Astrocyte (in vitro differentiated cells and primary cell): ENCODE measurements around the gene KRT7.

Experiments used
- EZH2 ChIP-seq: IDR thresholded peaks from 2 replicates; pipeline ENCODE4 v1.6.1; 2012; ENCODE audit warnings: mild to moderate bottlenecking, low read length, inconsistent platforms; ENCODE audit not compliant: insufficient read depth
- TF ChIP-seq, protein P1 (sequence below): IDR thresholded peaks from 2 replicates; pipeline ENCODE4 v1.5.1; 2011; ENCODE audit warnings: low read depth, mild to moderate bottlenecking, inconsistent platforms, low read length, moderate library complexity; ENCODE audit not compliant: insufficient read depth

DNA sequence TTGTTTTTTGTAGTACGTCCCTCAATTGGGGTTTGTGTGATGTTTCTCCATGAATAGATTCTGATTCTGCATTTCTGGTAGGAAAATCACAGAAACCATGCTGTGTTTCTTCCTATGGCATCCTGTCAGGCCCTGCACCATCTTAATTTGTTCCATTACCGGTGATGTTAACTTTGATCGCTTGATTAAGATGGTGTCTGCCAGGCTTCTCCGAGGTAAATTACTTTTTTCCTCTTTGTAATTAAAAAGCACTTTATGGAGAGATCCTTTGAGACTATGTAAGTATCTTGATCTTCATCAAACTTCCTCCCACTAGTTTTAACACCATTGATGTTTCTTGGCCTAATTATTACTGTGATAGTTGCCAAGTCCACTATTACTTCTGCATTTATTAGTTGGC lies 15.0 kb upstream of the KRT7 start:
- TF ChIP-seq, protein P1, sequence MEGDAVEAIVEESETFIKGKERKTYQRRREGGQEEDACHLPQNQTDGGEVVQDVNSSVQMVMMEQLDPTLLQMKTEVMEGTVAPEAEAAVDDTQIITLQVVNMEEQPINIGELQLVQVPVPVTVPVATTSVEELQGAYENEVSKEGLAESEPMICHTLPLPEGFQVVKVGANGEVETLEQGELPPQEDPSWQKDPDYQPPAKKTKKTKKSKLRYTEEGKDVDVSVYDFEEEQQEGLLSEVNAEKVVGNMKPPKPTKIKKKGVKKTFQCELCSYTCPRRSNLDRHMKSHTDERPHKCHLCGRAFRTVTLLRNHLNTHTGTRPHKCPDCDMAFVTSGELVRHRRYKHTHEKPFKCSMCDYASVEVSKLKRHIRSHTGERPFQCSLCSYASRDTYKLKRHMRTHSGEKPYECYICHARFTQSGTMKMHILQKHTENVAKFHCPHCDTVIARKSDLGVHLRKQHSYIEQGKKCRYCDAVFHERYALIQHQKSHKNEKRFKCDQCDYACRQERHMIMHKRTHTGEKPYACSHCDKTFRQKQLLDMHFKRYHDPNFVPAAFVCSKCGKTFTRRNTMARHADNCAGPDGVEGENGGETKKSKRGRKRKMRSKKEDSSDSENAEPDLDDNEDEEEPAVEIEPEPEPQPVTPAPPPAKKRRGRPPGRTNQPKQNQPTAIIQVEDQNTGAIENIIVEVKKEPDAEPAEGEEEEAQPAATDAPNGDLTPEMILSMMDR = no peak
- no peak for TF ChIP-seq EZH2
